DLD1 (cell line): Measurements from ENCODE around the gene FITM2.
"Not testable (repeated sequence)": the region's sequence is repeated elsewhere in the genome, so short reads cannot be mapped to it uniquely, and the experiment has no call there.

ENCODE experiments used
- in situ Hi-C: cut with HindIII; loops from 2 replicates; pipeline ENCODE4 v1.10.0; 2017; ENCODE audit warnings: low sequenced_read_pairs

The FITM2 gene

GRCh38 chr20:44310664-44311639 lies at the start of gene FITM2:
Gene FITM2 (minus strand): TSS chr20:44311202. CDS start chr20:44311148, 54 bp downstream.
- in situ Hi-C loops = no loop called here

- in situ Hi-C loops = no loop called here
Observed at GRCh38 chr20:44360221-44360620, 49.2 kb upstream of the FITM2 start.

GRCh38 chr20:44358776-44359175 lies 47.8 kb upstream of the FITM2 start:
- in situ Hi-C loops = no loop called here

DNA sequence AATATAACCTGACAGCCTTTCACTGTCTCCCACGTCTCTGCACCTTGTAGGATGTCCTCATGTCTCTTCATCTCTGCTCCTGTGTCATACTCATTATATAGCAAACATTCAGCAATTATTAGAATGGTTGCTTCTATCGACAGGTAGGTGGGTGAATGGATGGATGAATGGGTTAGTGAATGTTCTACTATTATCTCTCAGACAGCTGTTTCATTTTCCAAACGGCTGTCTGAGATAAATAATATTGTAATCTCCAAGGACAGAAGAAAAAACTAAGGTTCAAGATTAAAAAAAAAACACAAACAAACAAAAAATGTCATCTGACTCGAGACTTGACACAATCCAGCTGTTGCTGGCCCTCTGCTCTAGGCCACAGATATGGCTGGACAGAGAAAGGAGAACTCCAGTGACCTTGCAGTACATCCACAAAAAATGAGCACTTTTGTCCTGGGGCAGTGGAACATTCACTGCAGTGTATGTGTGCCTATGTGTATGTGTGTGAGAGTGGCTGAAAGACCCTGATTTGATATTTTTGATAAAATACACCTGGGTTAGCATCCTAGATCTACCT lies 46.6 kb upstream of the FITM2 start:
- in situ Hi-C loops = no loop called here

GRCh38 chr20:44357020-44357419 lies 46.0 kb upstream of the FITM2 start:
- in situ Hi-C loops = no loop called here

DNA sequence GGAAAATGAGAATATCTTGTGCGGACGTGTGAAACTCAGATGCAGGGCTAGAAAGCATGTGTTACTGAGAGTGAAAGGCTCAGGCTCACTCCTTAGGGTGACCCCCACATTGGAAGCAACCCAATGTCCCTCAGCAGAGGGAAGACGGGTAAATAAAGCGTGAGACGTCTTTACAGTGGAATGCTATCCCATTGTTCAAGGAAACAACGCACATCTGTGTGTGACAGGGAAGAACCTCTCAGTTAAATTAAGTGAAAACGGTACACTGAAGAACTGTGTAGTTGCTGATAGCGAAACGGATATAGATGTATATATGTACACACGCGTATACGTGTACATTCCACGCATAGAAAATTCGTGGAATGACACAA lies 45.3 kb upstream of the FITM2 start:
- in situ Hi-C loops = no loop called here

GRCh38 chr20:44355498-44356352 lies 44.7 kb upstream of the FITM2 start, which contains the start of gene HNF4A:
Gene HNF4A (plus strand): TSS chr20:44355699. CDS start chr20:44355805, 106 bp downstream.
- in situ Hi-C loops = no loop called here

DNA sequence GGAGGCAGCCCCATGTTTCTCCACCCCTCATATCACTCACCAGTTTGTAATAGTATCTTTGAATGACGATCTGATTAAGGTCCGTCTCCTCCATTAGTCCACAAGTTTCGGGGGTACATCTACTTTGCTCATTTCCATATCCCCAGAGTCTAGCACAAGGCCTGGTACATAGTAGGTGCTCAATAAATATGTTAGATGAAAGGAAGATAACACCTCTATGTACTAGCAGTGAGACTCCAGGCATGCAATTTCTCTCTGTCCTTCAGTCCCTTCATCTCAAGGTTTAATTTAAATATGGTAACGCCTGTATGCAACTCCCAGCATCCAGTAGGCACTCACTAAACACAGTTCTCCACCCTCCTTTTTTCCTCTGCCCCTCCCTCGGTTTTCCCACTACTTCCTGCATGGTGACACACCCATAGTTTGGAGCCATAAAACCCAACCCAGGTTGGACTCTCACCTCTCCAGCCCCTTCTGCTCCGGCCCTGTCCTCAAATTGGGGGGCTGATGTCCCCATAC lies 44.0 kb upstream of the FITM2 start:
- in situ Hi-C loops = no loop called here

DNA sequence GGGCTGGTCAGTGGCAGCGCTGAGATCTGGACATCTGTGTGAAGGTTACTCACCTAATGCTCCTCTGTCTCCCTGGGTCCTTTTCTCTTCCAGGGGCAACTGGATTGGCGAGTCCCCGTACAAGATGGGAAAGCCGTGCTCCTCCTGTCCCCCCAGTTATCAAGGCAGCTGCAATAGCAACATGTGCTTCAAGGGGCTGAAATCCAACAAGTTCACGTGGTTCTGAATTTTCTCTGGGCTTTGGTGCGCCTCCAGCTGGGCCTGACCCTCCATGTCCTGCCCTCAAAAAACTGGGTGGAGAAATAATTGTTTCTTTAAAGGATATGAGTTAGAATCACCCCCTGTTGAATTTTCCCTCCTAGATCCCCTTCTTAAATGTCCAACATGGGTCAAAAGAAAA lies 39.6 kb upstream of the FITM2 start:
- in situ Hi-C loops = no loop called here

DNA sequence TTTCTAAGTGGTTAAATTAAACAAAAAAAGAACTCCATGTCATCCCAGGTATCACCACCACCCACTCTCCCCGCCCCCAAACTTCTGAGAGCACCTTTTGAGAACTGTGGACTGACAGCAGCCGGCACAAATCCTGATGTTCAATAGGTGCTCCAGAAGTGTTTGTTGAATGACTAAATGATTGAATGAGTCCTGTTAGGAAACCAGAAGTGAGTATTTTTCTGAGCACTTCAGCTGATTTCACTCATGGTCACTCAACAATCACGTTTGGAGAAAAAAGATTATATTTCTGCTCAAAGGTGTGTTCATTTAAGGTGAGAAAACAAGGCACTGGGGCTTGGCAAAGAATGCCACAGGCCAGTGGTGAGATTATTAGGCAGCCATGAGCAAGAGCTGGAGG lies 38.3 kb upstream of the FITM2 start:
- in situ Hi-C loops = no loop called here

DNA sequence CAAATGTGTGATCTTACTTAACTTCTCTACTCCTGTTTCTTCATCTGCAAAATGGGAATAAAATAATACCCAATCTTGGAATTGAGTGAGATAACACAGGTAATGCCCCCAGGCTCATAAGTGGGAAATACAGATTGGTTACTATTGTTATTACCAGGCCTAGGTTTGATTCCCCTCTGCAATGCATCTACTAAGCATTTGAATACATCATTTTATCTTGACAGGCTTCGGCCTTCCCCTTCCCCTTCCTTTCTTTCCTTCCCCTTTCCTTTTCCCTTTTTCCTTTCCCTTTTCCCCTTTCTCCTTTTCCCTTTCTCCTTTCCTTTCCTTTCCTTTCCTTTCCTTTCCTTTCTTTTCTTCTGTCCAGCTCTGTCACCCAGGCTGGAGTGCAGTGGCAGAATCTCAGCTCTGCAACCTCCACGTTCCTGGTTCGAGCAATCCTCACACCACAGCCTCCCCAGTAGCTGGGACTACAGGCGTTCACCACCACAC lies 37.2 kb upstream of the FITM2 start:
- in situ Hi-C loops = no loop called here

- in situ Hi-C loops = not testable (repeated sequence)
Observed at GRCh38 chr20:44345941-44346340, 34.9 kb upstream of the FITM2 start.

GRCh38 chr20:44345147-44345546 lies 34.1 kb upstream of the FITM2 start:
- in situ Hi-C loops = no loop called here

- in situ Hi-C loops = no loop called here
Observed at GRCh38 chr20:44344723-44345122, 33.7 kb upstream of the FITM2 start.

DNA sequence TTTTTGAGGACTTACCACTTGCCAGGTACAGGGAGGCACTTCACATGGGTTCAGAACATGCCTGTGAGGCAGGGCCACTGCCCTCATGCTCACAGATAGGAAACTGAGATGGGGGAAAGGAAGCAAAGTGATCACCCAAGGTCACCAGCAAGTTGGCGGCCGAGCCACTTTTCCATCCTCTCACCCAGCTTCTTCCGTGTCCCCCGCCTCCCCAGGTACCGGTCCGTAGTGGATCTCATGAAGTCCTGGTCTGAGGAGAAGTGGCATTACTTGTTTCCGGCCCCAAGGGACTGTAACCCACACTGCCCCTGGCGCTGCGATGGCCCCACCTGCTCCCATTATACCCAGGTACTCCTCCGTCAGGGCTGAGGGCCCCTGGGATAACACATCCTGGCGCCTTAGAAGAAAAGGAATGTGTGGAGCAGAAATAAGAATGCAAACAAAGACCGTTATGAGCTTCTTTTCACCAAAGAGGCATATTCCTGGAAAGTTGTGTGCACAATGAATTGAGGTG lies 32.2 kb upstream of the FITM2 start:
- in situ Hi-C loops = no loop called here

DNA sequence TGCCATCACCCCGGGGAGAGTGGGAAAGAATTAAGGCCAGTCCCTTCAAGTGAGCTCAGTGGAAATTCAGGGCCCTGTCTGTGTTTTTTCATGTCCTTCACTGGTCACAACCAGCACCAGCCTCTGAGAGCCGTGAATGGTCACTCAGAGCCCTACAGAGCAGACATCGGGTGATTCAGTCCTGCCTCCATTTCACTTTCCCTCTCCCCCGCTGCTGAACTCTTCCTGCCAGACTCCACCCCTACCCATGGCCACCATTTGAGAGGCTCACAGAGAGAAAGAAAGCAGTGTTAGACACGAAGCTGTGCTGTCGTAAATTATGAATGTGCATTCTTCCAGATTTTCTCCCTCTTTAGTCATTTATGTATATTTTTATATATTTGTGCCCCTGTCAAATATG lies 31.2 kb upstream of the FITM2 start:
- in situ Hi-C loops = no loop called here

GRCh38 chr20:44336725-44337380 lies 25.9 kb upstream of the FITM2 start, which contains the start of gene R3HDML:
Gene R3HDML (plus strand): TSS chr20:44337043. CDS start chr20:44337158, 115 bp downstream.
- in situ Hi-C loops = no loop called here

DNA sequence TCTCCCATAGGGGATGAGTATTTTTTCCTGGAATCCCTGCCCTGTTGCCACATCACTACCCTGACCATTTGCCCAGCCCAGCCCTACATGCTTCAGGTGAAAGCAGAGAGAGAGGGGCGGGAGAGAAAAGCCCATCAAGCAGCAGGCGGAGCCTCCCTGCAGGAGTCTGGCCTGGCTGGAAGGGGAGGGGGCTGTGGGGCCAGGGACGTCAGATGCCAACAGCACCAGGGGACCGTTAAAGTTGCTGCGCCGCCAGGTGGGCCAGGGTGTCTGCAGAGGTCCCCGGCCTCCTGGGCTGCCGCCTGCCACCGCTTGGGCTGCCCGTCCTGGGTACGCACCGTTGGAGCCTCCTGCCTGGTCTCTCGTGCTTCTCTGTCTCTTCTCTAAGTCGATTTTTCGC lies 25.1 kb upstream of the FITM2 start:
- in situ Hi-C loops = no loop called here

- in situ Hi-C loops = no loop called here
Observed at GRCh38 chr20:44335675-44336074, 24.7 kb upstream of the FITM2 start.

DNA sequence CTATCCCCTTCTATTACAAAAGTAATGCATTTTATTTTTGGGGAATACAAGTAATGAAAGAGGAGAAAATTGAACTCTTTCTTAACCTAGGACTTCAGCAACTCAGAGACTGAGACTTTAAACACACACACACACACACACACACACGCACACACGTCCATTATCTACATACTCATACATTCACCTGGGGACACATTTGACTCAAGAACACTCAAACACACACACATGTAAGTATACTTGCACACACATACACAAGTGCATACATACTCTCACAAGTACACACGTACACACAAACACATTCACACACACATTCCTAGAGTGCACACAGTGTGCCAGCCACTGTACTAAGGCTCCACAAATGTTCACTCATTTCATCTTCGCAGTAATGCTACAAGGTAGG lies 23.7 kb upstream of the FITM2 start:
- in situ Hi-C loops = no loop called here
